Calu3 (cell line): Measurements from ENCODE around the gene FDXR. TPM values are rescaled to one million over a fixed set of nuclear protein-coding genes. Genes with fewer than 3 reads are reported as not detected.

Source experiments
- BruUV-seq: library from RNA; stranded (reverse); fragments of 400-500 nt; replicated peaks from 2 replicates; lab custom pipeline; 2021; lab: Mats Ljungman, UMichigan
- CTCF ChIA-PET: fragments of 300-600 bp; sonication (Branson Sonifier 250); formaldehyde crosslinking; loops from one replicate; lab custom pipeline; 2022; ENCODE audit warnings: antibody characterized with exemption; lab: Charles Lee
- DNase-seq: peaks from one replicate; pipeline ENCODE4 v3.0.0; 2022
- H3K27ac Mint-ChIP-seq: one replicate; pipeline ENCODE4 v1.8.0; 2022; ENCODE audit warnings: mixed read lengths; ENCODE audit not compliant: unreplicated experiment
- H3K27me3 Mint-ChIP-seq: one replicate; pipeline ENCODE4 v1.8.0; 2022; ENCODE audit warnings: mixed read lengths; ENCODE audit not compliant: unreplicated experiment
- H3K36me3 Mint-ChIP-seq: one replicate; pipeline ENCODE4 v1.8.0; 2022; ENCODE audit warnings: mild to moderate bottlenecking, moderate library complexity, mixed read lengths; ENCODE audit not compliant: insufficient read depth, unreplicated experiment
- H3K4me1 Mint-ChIP-seq: one replicate; pipeline ENCODE4 v1.8.0; 2022; ENCODE audit warnings: mild to moderate bottlenecking, low read depth, mixed read lengths; ENCODE audit not compliant: unreplicated experiment
- H3K4me3 Mint-ChIP-seq: one replicate; pipeline ENCODE4 v1.8.0; 2022; ENCODE audit warnings: mild to moderate bottlenecking, low read depth, moderate library complexity, mixed read lengths; ENCODE audit not compliant: unreplicated experiment
- H3K9me3 Mint-ChIP-seq: one replicate; pipeline ENCODE4 v1.8.0; 2022; ENCODE audit warnings: low read depth, mixed read lengths; ENCODE audit not compliant: unreplicated experiment
- CTCF ChIP-seq: fragments of 200-600 bp; IDR thresholded peaks from one replicate; pipeline ENCODE4 v1.8.0; 2022; ENCODE audit warnings: antibody characterized with exemption; ENCODE audit not compliant: unreplicated experiment
- intact Hi-C: fragments of 100-400 bp; cut with micrococcal nuclease; formaldehyde crosslinking; loops from one replicate; pipeline ENCODE4 v1.10.0; 2022; ENCODE audit not compliant: unreplicated experiment
- total RNA-seq: library from RNA; stranded (reverse); gene quantifications from 2 replicates; pipeline ENCODE4 v1.2.3, GENCODE V29; 2022

FDXR gene
- total RNA-seq, 1 experiment from 2014 or later, result 8.4 TPM

- DNase-seq, result no peak
- Mint-ChIP-seq H3K4me3 (peak within 1 kb of the TSS; percentile 57), H3K27ac (no peak within 1 kb of the TSS), H3K4me1 (no peaks in the 10 kb centered on the region), H3K36me3 (no peaks in the 10 kb centered on the region), H3K27me3 (peaks cover 86% of the 10 kb centered on the region), H3K9me3 (no peaks in the 10 kb centered on the region)
- CTCF ChIA-PET, result interaction anchor here (0.6 kb wide), 1 partner anchor 453 kb away, joined by 4 read pairs; no protein-coding TSS in a partner anchor
- TF ChIP-seq CTCF, result no peak
- BruUV-seq, result no TSS peak
- intact Hi-C loops, result no loop called here
Measured at GRCh38 chr17:74892974-74893911, 20.4 kb upstream of the FDXR start, which contains the start of gene FADS6. Gene FADS6, minus strand, starts transcription at chr17:74893633. Its CDS starts 38 bp downstream, at chr17:74893595.

GRCh38 chr17:74892013-74892841 lies 19.4 kb upstream of the FDXR start:
- intact Hi-C loops, result no loop called here
- Mint-ChIP-seq H3K36me3 (no peaks in the 10 kb centered on the region), H3K27ac (no peak overlapping the region), H3K9me3 (no peaks in the 10 kb centered on the region), H3K27me3 (peaks cover 94% of the 10 kb centered on the region), H3K4me1 (no peaks in the 10 kb centered on the region), H3K4me3 (no peak overlapping the region)
- CTCF ChIA-PET, result no interaction called here
- no TSS peak for BruUV-seq
- no peak for DNase-seq
- TF ChIP-seq CTCF, result no peak

- intact Hi-C loops, result no loop called here
- no peaks in the 10 kb centered on the region for H3K4me1 Mint-ChIP-seq
- no peak overlapping the region for H3K4me3 Mint-ChIP-seq
- H3K36me3 Mint-ChIP-seq, result no peaks in the 10 kb centered on the region
- no TSS peak for BruUV-seq
- H3K27me3 Mint-ChIP-seq, result peaks cover 94% of the 10 kb centered on the region
- CTCF ChIA-PET, result no interaction called here
- H3K9me3 Mint-ChIP-seq, result no peaks in the 10 kb centered on the region
- no peak for DNase-seq
- no peak overlapping the region for H3K27ac Mint-ChIP-seq
- no peak for TF ChIP-seq CTCF
Measured at GRCh38 chr17:74890554-74890953, 17.8 kb upstream of the FDXR start.

GRCh38 chr17:74888469-74888868 lies 15.7 kb upstream of the FDXR start:
- Mint-ChIP-seq H3K4me3 (no peak overlapping the region), H3K9me3 (no peaks in the 10 kb centered on the region), H3K27me3 (peaks cover 94% of the 10 kb centered on the region), H3K36me3 (no peaks in the 10 kb centered on the region), H3K27ac (no peak overlapping the region), H3K4me1 (no peaks in the 10 kb centered on the region)
- CTCF ChIA-PET, result no interaction called here
- no peak for DNase-seq
- no TSS peak for BruUV-seq
- intact Hi-C loops, result no loop called here
- TF ChIP-seq CTCF, result no peak
